MM.1S (cell line): ENCODE results near the gene EFCAB14.
"Not testable (repeated sequence)": the region's sequence is repeated elsewhere in the genome, so short reads cannot be mapped to it uniquely, and the experiment has no call there.

ENCODE experiments used
- DNase-seq: peaks from one replicate; pipeline ENCODE4 v3.0.0-alpha.2; 2015
- H2AFZ ChIP-seq: fragments of 300-600 bp; sonication (generic); 2 replicates; pipeline ENCODE4 v1.6.0; 2016; ENCODE audit warnings: antibody characterized with exemption, low read length
- H3F3A ChIP-seq: fragments of 300-600 bp; sonication (generic); 2 replicates; pipeline ENCODE4 v1.6.1; 2016; ENCODE audit warnings: mild to moderate bottlenecking, antibody characterized with exemption, low read length, moderate library complexity, mixed read lengths; ENCODE audit not compliant: insufficient read depth
- H3K27ac ChIP-seq: fragments of 300-600 bp; sonication (generic); 2 replicates; pipeline ENCODE4 v1.5.1; 2016; ENCODE audit warnings: mild to moderate bottlenecking, low read length
- H3K27me3 ChIP-seq: fragments of 300-600 bp; sonication (generic); replicated peaks from 2 replicates; pipeline ENCODE4 v1.6.0; 2016; ENCODE audit warnings: low read length; ENCODE audit not compliant: insufficient read depth
- H3K36me3 ChIP-seq: fragments of 300-600 bp; sonication (generic); replicated peaks from 2 replicates; pipeline ENCODE4 v1.6.1; 2016; ENCODE audit warnings: mild to moderate bottlenecking, low read length, mixed read lengths; ENCODE audit not compliant: insufficient read depth
- H3K4me1 ChIP-seq: fragments of 300-600 bp; sonication (generic); 2 replicates; pipeline ENCODE4 v1.6.1; 2016; ENCODE audit warnings: low read length, mixed read lengths
- H3K4me2 ChIP-seq: fragments of 300-600 bp; sonication (generic); 2 replicates; pipeline ENCODE4 v1.6.0; 2016; ENCODE audit warnings: low read depth, low read length
- H3K4me3 ChIP-seq: fragments of 300-600 bp; sonication (generic); 2 replicates; pipeline ENCODE4 v1.5.1; 2016; ENCODE audit warnings: low read length, mixed read lengths
- H3K79me2 ChIP-seq: fragments of 300-600 bp; sonication (generic); 2 replicates; pipeline ENCODE4 v1.6.1; 2016; ENCODE audit warnings: mixed run types, low read length, mixed read lengths
- H3K9ac ChIP-seq: fragments of 300-600 bp; sonication (generic); 2 replicates; pipeline ENCODE4 v1.6.1; 2016; ENCODE audit warnings: low read length, mixed read lengths
- H3K9me2 ChIP-seq: fragments of 300-600 bp; sonication (generic); replicated peaks from 2 replicates; pipeline ENCODE4 v1.6.1; 2016; ENCODE audit warnings: mild to moderate bottlenecking, low read length, mixed read lengths; ENCODE audit not compliant: insufficient read depth
- H3K9me3 ChIP-seq: fragments of 300-600 bp; sonication (generic); replicated peaks from 2 replicates; pipeline ENCODE4 v1.6.1; 2016; ENCODE audit warnings: mild to moderate bottlenecking, low read length, mixed read lengths; ENCODE audit not compliant: insufficient read depth
- H4K20me1 ChIP-seq: fragments of 300-600 bp; sonication (generic); 2 replicates; pipeline ENCODE4 v1.6.1; 2016; ENCODE audit warnings: mild to moderate bottlenecking, low read length, moderate library complexity, mixed read lengths; ENCODE audit not compliant: insufficient read depth
- EZH2 ChIP-seq: fragments of 300-600 bp; sonication (generic); optimal IDR thresholded peaks from 2 replicates; pipeline ENCODE3; 2017; ENCODE audit warnings: low read depth, mild to moderate bottlenecking, antibody characterized with exemption, low read length, mixed read lengths
- EZH2phosphoT487 ChIP-seq: fragments of 300-600 bp; sonication (generic); IDR thresholded peaks from 2 replicates; pipeline ENCODE4 v1.6.1; 2018; ENCODE audit warnings: antibody characterized with exemption, low read length
- TF ChIP-seq, protein P1 (sequence below): fragments of 300-600 bp; sonication (generic); IDR thresholded peaks from 2 replicates; pipeline ENCODE4 v1.5.1; 2016; ENCODE audit warnings: antibody characterized with exemption, low read length, mixed read lengths

EFCAB14 gene

DNA sequence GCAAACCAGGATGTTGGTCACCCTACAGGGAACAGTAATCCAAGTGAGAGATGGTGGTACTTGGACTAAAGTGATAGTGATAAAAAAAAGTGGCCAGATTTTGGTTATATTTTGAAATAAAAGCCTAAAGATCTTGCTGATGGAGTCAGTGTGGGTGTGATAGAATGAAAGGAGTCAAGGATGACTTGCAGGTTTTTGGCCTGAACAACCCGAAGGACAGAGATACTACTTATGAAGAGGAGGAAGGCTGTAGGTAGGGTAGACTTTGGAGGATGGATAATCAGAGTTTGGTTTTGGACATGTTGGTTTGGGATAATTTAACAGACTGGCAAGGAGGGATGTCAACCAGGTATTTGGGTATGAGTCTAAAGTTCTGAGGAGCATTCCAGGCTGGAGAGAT, 48.8 kb downstream of the EFCAB14 start:
- no peak for DNase-seq
- peaks cover 18% of the 10 kb centered on the region for H3K79me2 ChIP-seq
- H3K9ac ChIP-seq = no peak overlapping the region
- H4K20me1 ChIP-seq = no peaks in the 10 kb centered on the region
- no peak overlapping the region for H3K27ac ChIP-seq
- H3K27me3 ChIP-seq = no peaks in the 10 kb centered on the region
- no peak overlapping the region for H3K4me3 ChIP-seq
- H3K9me2 ChIP-seq = no peaks in the 10 kb centered on the region
- H2AFZ ChIP-seq = no peak overlapping the region
- H3K4me1 ChIP-seq = peaks cover 8% of the 10 kb centered on the region
- TF ChIP-seq, protein P1, sequence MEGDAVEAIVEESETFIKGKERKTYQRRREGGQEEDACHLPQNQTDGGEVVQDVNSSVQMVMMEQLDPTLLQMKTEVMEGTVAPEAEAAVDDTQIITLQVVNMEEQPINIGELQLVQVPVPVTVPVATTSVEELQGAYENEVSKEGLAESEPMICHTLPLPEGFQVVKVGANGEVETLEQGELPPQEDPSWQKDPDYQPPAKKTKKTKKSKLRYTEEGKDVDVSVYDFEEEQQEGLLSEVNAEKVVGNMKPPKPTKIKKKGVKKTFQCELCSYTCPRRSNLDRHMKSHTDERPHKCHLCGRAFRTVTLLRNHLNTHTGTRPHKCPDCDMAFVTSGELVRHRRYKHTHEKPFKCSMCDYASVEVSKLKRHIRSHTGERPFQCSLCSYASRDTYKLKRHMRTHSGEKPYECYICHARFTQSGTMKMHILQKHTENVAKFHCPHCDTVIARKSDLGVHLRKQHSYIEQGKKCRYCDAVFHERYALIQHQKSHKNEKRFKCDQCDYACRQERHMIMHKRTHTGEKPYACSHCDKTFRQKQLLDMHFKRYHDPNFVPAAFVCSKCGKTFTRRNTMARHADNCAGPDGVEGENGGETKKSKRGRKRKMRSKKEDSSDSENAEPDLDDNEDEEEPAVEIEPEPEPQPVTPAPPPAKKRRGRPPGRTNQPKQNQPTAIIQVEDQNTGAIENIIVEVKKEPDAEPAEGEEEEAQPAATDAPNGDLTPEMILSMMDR = no peak
- TF ChIP-seq EZH2 = no peak
- no peak for TF ChIP-seq EZH2phosphoT487
- H3F3A ChIP-seq = peaks cover 6% of the 10 kb centered on the region; the same call in 1 of the 2 replicates
- no peaks in the 10 kb centered on the region for H3K36me3 ChIP-seq
- no peaks in the 10 kb centered on the region for H3K9me3 ChIP-seq
- H3K4me2 ChIP-seq = no peak overlapping the region

DNA sequence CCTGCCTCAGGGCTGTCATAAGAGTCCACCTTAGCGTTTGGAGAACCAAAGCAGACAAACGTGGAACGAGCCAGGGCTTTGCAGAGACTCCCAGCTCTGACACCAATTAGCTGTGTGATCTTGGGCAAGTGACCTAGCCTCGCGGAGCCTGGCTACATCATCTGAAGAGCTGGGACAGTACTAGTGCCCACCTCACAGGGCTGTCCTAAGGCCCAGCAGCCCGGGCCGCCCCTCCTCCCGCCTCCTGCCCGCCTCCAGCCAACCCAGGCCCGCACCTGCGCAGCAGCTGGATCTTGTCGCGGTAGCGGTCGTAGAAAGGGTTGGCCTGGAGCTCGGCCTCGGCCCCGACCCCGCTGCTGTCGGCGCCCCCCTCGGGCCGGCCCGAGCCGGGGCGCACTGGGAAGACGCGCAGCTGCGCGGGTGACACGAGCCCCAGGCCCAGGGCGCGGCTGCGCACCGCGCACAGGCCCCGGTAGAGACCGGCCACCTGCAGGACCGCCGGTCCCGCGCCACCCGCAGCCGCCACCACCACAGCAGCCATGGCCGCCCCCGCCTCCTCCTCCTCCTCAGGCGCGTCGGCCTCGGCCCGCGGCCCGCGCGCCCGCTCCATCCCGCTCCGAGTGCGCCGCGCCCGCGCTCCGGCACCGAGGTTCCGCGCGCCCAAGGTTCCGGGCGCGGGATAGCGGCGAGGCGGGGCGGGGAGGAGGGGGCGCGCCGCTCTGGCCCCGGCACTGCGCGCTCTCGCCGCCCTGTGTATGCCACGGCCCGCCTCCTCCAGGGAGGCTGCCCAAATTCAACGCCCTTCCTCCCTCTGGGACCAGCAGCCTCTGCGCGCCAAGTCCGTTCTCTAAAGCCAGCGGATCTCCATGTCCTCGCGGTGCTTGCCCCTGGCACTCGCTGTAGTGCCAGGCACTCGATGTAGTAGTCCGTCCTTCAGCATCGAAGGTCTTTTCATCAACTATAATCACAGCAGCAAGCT, 50.8 kb downstream of the EFCAB14 start, which contains the start of gene ATPAF1:
ATPAF1 (minus strand) TSS at position 583 of the 979 bp plus-strand sequence; CDS start at position 541, 42 bp downstream.
- peaks cover 7% of the 10 kb centered on the region; the same call in 1 of the 2 replicates for H3K4me1 ChIP-seq
- no peaks in the 10 kb centered on the region for H3K9me2 ChIP-seq
- H3K36me3 ChIP-seq = 0 out of 2 replicates have a peak, but pooled peaks cover 2% of the 10 kb centered on the region
- TF ChIP-seq EZH2phosphoT487 = no peak
- no peak for TF ChIP-seq EZH2
- TF ChIP-seq, protein P1 = no peak
- H3K79me2 ChIP-seq = peaks cover 18% of the 10 kb centered on the region
- H3K4me3 ChIP-seq = peak within 1 kb of the TSS; percentile 88
- H3K27ac ChIP-seq = no peak within 1 kb of the TSS
- H3F3A ChIP-seq = peaks cover 6% of the 10 kb centered on the region; the same call in 1 of the 2 replicates
- peak within 1 kb of the TSS; percentile 73 for H3K9ac ChIP-seq
- H3K4me2 ChIP-seq = peak within 1 kb of the TSS; percentile 80
- H3K27me3 ChIP-seq = no peaks in the 10 kb centered on the region
- H2AFZ ChIP-seq = peak within 1 kb of the TSS; percentile 90
- no peaks in the 10 kb centered on the region for H3K9me3 ChIP-seq
- DNase-seq = peak; percentile 72
- no peaks in the 10 kb centered on the region for H4K20me1 ChIP-seq

DNA sequence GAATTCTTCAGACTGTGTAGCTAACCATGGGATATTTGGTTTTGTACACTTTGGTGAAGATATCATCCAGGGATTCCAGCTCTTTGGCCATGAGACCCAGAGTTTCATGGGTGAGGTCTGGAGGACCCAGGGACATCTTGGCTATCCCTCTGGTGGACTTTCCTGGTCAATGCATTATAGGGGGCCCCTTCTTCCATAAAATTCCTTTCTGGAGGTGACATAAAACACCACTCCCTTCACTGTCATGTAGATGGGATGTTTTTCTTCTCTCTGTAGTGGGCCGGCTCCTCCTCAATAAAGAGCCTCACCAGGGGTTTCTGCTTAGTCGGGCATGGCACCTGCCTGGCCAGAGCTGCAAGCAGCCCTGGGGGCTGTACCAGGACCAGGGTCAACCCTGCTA, 52.9 kb downstream of the EFCAB14 start:
- DNase-seq = no peak
- TF ChIP-seq EZH2 = no peak
- TF ChIP-seq, protein P1 = no peak
- TF ChIP-seq EZH2phosphoT487 = no peak
- H3K9ac ChIP-seq = no peak overlapping the region
- no peak overlapping the region for H3K4me2 ChIP-seq
- peaks cover 7% of the 10 kb centered on the region; the same call in 1 of the 2 replicates for H3K4me1 ChIP-seq
- H3K4me3 ChIP-seq = no peak overlapping the region
- no peaks in the 10 kb centered on the region for H3K9me2 ChIP-seq
- H3K79me2 ChIP-seq = peaks cover 18% of the 10 kb centered on the region
- H2AFZ ChIP-seq = no peak overlapping the region
- no peak overlapping the region for H3K27ac ChIP-seq
- H3K9me3 ChIP-seq = no peaks in the 10 kb centered on the region
- peaks cover 6% of the 10 kb centered on the region; the same call in 1 of the 2 replicates for H3F3A ChIP-seq
- H3K36me3 ChIP-seq = 0 out of 2 replicates have a peak, but pooled peaks cover 2% of the 10 kb centered on the region
- no peaks in the 10 kb centered on the region for H3K27me3 ChIP-seq
- H4K20me1 ChIP-seq = no peaks in the 10 kb centered on the region

DNA sequence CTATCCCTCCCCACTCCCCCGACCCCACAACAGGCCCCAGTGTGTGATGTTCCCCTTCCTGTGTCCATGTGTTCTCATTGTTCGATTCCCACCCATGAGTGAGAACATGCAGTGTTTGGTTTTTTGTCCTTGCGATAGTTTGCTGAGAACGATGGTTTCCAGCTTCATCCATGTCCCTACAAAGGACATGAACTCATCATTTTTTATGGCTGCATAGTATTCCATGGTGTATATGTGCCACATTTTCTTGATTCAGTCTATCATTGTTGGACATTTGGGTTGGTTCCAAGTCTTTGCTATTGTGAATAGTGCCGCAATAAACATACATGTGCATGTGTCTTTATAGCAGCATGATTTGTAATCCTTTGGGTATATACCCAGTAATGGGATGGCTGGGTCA, 56.0 kb downstream of the EFCAB14 start:
- not testable (repeated sequence) for H3K9me3 ChIP-seq, H3K4me2 ChIP-seq, H3K27ac ChIP-seq, H3K9me2 ChIP-seq, H4K20me1 ChIP-seq, H3K27me3 ChIP-seq, DNase-seq, H2AFZ ChIP-seq, H3K36me3 ChIP-seq, H3K4me3 ChIP-seq, H3K9ac ChIP-seq
- H3K4me1 ChIP-seq = peaks cover 17% of the 10 kb centered on the region
- H3K79me2 ChIP-seq = peaks cover 23% of the 10 kb centered on the region
- H3F3A ChIP-seq = peaks cover 11% of the 10 kb centered on the region

DNA sequence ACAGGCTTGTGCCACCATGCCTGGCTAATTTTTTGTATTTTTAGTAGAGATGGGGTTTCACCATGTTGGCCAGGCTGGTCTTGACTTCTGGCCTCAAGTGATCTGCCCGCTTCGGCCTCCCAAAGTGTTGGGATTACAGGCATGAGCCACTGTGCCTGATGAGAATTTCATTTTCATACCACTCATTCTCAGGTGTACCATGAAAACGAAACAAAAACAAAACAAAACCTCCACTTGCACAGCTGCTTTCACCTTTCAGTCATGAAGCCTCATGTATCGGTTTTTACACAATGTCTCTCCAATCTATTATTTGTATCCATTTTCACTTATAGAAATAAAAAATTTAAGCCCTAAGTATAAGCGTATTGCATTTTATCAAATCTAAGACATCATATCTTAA, 58.8 kb downstream of the EFCAB14 start:
- H2AFZ ChIP-seq, H3K9ac ChIP-seq, H4K20me1 ChIP-seq, H3K27me3 ChIP-seq, H3K9me3 ChIP-seq, H3K36me3 ChIP-seq, H3K9me2 ChIP-seq, H3K27ac ChIP-seq, H3K79me2 ChIP-seq: not testable (repeated sequence)
- peaks cover 10% of the 10 kb centered on the region for H3K4me1 ChIP-seq
- H3K4me3 ChIP-seq = peak overlapping the region; percentile 12; the same call in 1 of the 2 replicates
- peaks cover 11% of the 10 kb centered on the region for H3F3A ChIP-seq
- DNase-seq = peak; percentile 81
- H3K4me2 ChIP-seq = peak overlapping the region; percentile 52
